Posterior vena cava (tissue), 2 donors: ENCODE results near the gene CBX2. TPM values are rescaled to one million over a fixed set of nuclear protein-coding genes. Genes with fewer than 3 reads are reported as not detected.
A peak's percentile ranks its signal among the peaks of the same experiment; 100 is the strongest.

Source experiments
- DNase-seq: peaks from one replicate; pipeline ENCODE4 v3.0.0-alpha.2; 2020; ENCODE audit warnings: low spot score
- intact Hi-C, 2 donors: fragments of 100-400 bp; cut with DNase I; formaldehyde crosslinking; loops; one replicate each; pipeline versions ENCODE4 v1.14.1 to v1.14.2; 2022 to 2023
- total RNA-seq, 2 donors: library from RNA; stranded (reverse); fragmentation: NEBNext Ultra II Directional; extraction: Animal tissue kit (Norgen Biotek cat#: 25700); gene quantifications; one replicate each; pipeline ENCODE4 v1.2.1, GENCODE V29; 2021
- donor health status: DM: yes; HTN: yes; CAD: no.
- donor health status: DM: yes; HTN: yes; CAD: no.

CBX2 gene
- total RNA-seq, 2 donors from 2014 or later, result 1.6 to 1.8 TPM

DNA sequence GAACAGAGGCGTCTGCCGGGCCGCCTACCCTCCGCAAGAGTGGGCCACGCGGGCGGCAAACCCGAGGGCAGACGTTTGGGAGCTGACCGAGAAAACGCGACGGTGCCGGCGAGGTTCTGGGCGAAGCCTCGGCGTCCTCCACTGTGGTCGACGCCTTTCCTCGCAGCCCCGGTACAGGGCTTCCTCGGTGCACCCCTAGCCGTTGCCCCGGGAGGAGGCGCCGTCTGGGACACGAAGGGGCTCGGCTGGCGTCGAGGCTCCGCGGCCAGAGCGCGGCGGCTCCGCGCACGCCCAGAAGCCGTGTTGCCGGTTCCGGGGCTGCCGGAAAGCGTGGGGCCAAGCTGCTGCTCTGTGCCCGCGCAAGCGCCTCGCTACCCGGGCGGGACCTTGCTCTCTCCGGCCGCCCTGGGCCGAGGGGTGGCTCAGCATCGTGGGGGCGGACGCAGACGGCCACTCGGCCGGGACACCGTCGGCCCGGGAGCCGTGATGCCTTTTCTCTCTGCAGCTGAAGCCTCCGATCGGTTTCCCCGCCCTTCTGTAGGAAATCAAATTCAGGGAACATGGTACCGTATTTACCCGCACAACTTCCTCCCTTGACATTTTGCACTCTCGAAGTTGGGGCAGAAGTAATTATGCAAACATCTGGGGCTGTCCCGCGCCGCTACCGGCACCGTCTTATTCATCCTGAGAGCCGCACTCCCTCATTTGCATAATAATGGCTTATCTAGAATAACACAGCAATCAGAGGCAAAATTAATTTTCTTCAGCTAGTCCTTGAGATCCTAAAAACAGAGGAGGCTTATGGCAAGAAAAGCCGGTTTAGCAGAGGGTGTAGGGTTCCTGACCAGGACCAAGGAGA, 26.3 kb downstream of the CBX2 start:
- intact Hi-C loops, result no loop called here
- DNase-seq, result no peak

- intact Hi-C loops, result no loop called here
- DNase-seq, result no peak
Observed at GRCh38 chr17:79804856-79805696, 27.1 kb downstream of the CBX2 start.

DNA sequence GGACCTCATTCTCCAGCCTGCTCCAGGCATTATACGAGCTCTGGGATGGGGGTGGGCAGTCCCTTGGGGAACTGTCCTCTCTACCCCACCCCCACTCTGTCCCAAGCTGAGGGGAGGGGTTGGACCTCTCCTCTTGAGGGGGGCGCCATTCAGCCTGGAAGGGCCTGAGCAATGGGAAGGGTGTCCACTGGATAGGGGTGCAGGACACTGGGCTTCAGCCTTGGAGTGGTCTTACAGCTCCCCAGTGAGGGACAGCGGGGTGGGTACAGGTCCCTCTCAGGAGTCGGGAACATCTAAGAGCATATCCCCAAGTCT, 28.5 kb downstream of the CBX2 start:
- intact Hi-C loops, result no loop called here
- DNase-seq, result no peak

GRCh38 chr17:79806863-79807720, 29.1 kb downstream of the CBX2 start:
- intact Hi-C loops, result no loop called here
- no peak for DNase-seq

GRCh38 chr17:79808763-79809529, 31.0 kb downstream of the CBX2 start:
- no peak for DNase-seq
- intact Hi-C loops, result no loop called here

DNA sequence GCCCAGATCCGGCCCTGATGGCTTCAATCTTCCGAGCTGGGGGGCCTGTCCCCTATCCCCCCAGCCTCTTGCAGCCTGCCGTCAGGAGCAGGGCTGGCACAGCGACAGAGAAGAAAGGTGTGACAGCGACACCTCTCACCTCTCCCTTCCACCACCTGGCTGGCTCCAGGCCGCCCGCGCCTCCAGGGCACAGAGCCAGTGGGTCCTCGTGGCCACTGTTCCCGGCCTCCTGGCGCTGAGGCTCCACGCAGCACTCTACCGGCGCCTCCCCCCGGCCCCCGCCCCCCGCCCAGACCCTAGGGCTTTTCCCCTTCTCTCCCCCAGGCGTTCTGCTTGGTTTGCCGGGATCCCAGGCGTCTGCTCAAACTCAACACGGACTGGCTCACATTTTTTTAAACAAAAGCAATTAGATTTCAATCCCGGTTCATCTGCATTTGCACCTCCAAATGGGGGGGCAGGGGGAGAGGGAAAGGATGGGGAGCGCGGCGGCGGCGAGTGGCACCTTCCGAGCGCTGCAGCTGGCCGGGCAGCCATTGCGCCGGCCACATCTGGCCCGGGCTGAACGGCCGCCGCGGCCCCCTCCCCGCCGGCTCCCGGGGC, 31.7 kb downstream of the CBX2 start:
- DNase-seq, result no peak
- intact Hi-C loops, result no loop called here

DNA sequence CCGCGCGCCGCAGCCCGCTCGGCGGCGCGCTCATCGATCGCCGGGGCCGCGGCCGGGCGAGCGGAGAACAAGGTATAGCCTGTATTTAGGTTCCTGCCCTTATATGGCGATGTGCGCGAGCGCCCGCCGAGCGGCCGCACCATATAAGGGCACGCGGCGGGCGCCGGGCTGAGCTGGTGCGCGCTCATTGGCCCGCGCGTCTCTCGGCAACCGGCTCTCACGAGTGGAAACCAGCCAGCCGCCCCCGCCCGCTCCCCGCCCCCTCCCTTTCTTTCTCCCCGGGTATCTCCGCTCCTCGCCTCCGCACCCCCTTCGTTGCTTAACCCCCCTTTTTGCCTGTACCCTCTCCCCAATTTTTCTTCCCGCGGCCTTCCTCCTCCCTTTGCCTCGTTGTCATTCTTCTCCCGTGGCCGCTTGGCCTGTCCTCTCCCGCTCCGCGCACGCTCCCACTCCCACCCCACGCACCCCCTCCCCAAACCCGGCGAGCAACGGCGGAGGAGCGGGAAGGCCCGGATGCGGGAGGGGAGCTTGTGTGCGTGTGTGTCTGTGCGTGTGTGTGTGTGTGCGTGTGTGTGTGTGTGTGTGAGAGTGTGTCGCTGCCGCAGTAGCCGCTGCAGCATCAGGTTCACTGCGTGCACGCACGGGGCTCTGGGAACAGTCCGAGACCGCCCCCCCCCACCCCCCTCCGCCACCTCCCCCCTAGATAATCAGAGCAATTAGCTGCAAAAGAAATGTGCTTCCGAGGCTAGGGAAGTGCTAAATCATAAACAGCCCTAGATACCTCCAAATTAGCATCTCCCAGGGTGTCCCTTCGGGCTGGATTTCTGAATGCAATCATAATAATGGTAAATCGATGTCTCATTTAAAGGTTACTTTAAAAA, 32.4 kb downstream of the CBX2 start:
- DNase-seq, result peak; percentile 91
- intact Hi-C loops, result no loop called here

GRCh38 chr17:79811011-79811867, 33.3 kb downstream of the CBX2 start:
- intact Hi-C loops, result no loop called here
- no peak for DNase-seq

DNA sequence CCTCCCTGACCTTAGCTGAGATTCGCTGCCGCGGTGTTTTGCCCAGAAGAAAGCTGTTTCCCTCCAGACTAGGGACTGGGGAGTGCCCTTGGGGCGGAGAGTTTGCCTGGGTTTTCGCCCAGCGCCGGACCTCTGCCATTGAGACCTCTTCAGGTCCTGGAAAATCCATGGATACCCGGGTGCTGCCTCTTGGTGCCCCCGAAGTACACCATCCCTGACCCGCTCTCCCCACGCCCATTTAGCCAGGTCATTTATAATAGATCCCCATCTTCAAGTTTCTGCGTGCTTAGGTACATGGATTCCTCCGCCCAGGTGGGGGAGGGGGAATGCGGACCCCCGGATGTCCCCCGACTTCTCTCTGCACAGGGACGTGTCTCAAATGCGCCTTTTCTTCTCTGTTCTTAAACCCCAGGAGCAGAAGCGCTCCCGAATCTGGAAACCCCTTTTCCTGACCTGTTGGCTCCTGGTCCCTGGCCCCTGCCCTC, 34.0 kb downstream of the CBX2 start:
- DNase-seq, result no peak
- intact Hi-C loops, result no loop called here

DNA sequence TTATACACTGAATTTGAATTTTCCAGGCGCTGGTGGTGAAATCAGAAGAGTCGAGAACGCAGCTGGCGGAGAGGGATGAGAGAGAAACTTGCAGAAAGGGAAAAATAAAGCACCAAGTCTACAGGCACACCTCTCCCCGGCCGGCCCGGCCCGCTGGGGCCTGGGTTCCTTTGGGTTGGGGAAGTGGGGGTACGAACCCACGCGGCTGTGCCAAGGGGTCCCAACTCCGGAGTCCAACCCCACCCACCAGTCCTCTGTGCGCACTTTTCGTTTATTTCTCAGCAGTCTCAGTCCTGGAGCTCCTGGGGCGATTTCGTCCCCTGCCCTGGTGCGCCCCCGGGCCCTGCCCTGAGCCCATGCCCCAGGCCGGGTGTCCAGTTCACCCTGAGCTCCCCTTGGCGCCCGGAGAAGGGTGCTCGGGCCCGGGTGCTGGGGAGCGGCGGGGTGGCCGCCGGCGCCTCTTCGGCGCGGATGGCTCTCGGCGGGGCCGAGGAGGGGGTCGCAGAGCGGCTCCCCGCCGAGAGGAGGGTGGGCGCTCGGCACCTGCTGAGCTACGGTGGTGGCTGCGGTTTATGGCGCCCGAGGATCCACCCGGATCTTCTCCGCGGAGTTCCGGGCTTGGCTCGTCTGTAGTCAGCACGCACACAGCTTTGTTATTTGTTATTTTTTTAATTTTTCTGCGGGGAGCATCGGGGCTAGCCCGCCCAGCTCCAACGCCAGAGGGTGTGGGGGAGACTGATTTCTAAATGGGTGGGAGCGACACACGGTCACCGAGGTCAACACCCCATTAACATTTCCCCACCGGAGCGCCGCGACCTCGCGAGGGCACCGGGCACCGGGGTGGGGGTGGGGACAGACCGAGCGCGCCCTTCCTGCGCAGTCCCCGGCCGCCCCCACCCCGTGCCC, 34.7 kb downstream of the CBX2 start:
- DNase-seq, result no peak
- intact Hi-C loops, result no loop called here

DNA sequence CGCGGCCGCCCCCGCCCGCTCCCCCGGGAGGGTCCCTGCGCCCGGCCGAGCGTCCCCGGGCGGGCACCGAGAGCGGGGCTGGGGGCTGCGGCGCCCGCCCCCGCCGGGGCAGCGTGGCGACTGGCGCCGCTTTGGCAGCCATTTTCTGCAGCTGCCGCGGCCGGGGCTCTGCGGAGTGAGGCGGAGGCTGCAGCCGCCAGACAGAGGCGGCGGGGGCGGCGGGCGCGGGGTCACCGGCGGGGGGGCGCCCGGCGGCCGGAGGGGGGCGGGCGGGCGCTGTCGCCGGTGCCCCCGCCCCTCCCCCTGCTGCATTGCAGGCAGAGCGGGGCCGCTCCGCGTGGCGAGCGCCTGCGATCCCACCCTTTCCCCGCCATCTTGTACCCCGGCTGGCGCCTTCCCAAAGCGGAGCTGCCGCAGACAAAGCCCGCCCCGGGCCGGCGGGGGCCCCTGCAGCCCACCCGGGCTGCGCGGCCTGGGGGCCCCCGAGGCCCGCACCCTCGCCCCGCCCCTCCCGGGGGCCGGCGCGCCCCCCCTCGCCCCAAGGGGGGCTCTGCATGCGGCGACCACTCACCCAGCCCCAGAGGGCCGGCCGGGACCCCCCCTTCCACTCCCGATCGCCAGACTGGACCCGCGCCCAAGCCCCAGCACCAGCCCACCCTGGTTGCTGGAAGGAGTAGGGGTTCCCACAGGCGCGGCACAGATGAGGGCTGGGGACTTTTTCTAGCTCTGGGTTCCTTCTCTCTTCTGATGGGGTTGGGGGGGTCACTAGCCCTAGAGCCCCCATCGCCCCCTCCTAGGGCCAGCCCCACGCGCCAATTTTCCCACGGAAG, 35.6 kb downstream of the CBX2 start:
- intact Hi-C loops, result no loop called here
- DNase-seq, result no peak

- intact Hi-C loops, result no loop called here
- DNase-seq, result no peak
Observed at GRCh38 chr17:79814127-79814973, 36.4 kb downstream of the CBX2 start.

DNA sequence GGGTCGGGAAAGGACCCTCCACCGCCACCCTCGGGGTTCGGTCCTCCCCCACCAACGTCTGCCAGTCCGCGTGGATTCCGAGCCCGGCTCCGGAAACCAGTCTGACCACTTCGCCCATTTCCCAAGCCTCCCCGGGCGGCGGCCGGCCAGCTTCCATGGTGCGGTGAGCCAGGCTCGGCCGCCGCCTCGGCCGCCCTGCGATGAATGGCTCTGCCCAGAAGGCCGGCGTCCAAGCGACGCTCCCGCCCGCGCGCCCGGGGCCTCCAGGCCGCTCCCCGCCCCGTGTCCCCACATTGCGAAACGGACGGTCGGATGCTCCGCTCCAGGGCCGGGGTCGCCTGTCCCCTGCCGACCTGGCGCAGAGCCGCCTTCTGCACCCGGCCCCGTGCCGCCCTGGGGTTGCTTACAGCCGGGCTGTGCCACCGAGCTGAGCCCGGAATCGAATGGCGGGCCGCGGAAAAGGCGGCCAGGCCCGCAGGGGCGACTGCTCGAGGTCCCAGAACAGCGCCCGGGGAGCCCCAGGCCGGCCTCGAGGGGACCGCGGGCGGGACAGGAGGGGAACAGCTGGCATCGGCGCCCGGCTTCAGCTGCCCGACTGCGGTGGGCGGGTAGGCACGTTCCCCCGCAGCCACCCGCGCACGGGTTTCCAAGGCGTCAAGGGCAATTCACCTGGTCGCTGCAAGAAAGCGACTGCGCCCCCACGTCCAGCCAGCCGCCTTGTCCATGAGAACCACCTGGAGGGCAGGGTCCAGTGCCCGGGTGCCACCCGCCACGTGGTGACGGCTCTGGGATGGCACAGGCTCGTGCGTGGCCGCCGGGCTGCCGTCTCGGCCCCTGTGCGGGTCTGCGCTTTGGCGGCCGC, 37.3 kb downstream of the CBX2 start:
- no peak for DNase-seq
- intact Hi-C loops, result no loop called here
